T-helper 17 cell (primary cell): ENCODE results near the gene CYP8B1. TPM values are rescaled to one million over a fixed set of nuclear protein-coding genes. Genes with fewer than 3 reads are reported as not detected.

Source experiments
- ATAC-seq: fragments of 150-1000 bp; cut with Tn5 transposase; 2 replicates; pipeline ENCODE4 v1.10.0; 2021; ENCODE audit warnings: mild to moderate bottlenecking, moderate library complexity
- DNase-seq, 3 donors: peaks; one replicate each; pipeline versions ENCODE4 v3.0.0 to v3.0.0-alpha.2; 2020 to 2021
- H3K9me3 ChIP-seq: one replicate; pipeline ENCODE4 v1.7.0; 2013; ENCODE audit warnings: low read length, mild to moderate bottlenecking; ENCODE audit not compliant: control insufficient read depth, poor library complexity, severe bottlenecking
- H3K27ac Mint-ChIP-seq: one replicate; pipeline ENCODE4 v1.8.0; 2022; ENCODE audit warnings: mild to moderate bottlenecking, moderate library complexity, mixed read lengths
- H3K27me3 Mint-ChIP-seq: one replicate; pipeline ENCODE4 v1.8.0; 2022; ENCODE audit warnings: mixed read lengths
- H3K36me3 Mint-ChIP-seq: one replicate; pipeline ENCODE4 v1.8.0; 2022; ENCODE audit warnings: low read depth, mixed read lengths
- H3K4me1 Mint-ChIP-seq: one replicate; pipeline ENCODE4 v1.8.0; 2022; ENCODE audit warnings: mild to moderate bottlenecking, mixed read lengths
- H3K4me3 Mint-ChIP-seq: one replicate; pipeline ENCODE4 v1.8.0; 2022; ENCODE audit warnings: mild to moderate bottlenecking, moderate library complexity, mixed read lengths
- total RNA-seq, 4 donors: library from RNA in 2 of 4; stranded (reverse) in 2 of 4; gene quantifications; one replicate each; pipeline ENCODE4 v1.2.3 and lab custom pipeline; 2022 to 2026

The CYP8B1 gene
- total RNA-seq, 2 donors from 2014 or later: not detected

DNA sequence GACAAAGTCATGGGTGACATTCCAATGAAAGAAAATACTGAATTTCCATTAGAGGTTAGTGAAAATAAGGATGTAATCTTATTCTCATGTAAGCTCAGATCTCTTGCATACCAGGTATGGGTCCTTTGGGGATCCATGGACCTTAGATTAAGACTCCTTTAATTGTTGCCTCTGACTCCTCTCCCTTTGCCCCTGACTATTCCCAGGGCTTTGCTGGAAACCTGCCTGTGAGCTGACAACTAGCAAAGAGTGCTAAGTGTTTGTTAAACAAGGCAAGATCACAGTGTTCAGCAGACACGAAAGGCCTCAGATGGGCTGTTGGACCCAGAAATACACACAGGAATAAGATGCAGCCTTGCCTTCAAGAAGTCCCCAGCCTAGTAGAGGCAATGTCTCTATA lies 34.3 kb downstream of the CYP8B1 start:
- Mint-ChIP-seq H3K36me3 (peaks cover 4% of the 10 kb centered on the region), H3K27ac (no peak overlapping the region), H3K4me3 (no peak overlapping the region), H3K27me3 (peaks cover 22% of the 10 kb centered on the region), H3K4me1 (peaks cover 6% of the 10 kb centered on the region)
- no peaks in the 10 kb centered on the region for H3K9me3 ChIP-seq
- DNase-seq: no peak
- no peak for ATAC-seq

DNA sequence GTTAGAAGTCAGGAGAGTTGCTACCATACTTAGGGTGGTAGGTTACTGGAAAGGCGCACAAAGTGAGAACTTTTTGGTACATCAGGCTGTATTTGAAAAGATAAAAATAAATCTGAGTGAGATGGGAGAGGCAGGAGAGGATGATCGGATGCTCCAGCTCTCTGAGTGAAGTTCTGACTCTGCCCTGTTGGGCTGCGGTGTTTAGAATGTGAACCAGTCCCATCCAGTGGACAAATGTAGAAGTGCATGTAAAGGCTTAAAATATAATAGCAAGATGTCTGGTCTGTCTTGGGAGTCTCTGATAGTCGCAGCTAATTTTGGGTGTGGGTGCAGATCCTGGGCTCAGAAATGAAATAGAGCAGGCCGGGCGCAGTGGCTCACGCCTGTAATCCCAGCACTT lies 36.1 kb downstream of the CYP8B1 start:
- H3K4me3 Mint-ChIP-seq: no peak overlapping the region
- H3K27ac Mint-ChIP-seq: no peak overlapping the region
- no peak for DNase-seq

DNA sequence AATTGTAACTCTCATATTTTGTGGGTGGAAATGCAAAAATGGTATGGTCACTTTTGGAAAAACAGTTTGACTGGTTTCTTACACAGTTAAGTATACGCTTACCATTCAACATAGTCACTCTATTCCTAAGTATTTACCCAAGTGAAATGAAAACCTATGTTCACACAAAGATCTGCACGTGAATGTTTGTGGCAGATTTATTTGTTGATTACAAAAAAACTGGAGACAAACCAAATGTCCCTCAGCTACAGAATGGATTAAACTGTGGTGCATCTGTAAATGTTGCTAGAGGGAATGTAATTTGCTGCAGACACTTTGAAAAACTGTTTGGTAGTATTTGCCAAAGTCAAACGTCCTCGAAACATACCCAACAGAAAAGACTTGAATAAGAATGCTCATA lies 37.1 kb downstream of the CYP8B1 start:
- DNase-seq: no peak
- Mint-ChIP-seq H3K4me3 (no peak overlapping the region), H3K27ac (no peak overlapping the region), H3K4me1 (peaks cover 4% of the 10 kb centered on the region), H3K27me3 (peaks cover 21% of the 10 kb centered on the region), H3K36me3 (peaks cover 4% of the 10 kb centered on the region)
- H3K9me3 ChIP-seq: no peaks in the 10 kb centered on the region
- ATAC-seq: no peak

More for the DNA sequence above, 36.1 kb downstream of the CYP8B1 start:
- no peaks in the 10 kb centered on the region for H3K9me3 ChIP-seq
- H3K36me3 Mint-ChIP-seq: peaks cover 4% of the 10 kb centered on the region
- H3K27me3 Mint-ChIP-seq: peaks cover 28% of the 10 kb centered on the region
- peak; percentile 98 for ATAC-seq
- peaks cover 6% of the 10 kb centered on the region for H3K4me1 Mint-ChIP-seq

DNA sequence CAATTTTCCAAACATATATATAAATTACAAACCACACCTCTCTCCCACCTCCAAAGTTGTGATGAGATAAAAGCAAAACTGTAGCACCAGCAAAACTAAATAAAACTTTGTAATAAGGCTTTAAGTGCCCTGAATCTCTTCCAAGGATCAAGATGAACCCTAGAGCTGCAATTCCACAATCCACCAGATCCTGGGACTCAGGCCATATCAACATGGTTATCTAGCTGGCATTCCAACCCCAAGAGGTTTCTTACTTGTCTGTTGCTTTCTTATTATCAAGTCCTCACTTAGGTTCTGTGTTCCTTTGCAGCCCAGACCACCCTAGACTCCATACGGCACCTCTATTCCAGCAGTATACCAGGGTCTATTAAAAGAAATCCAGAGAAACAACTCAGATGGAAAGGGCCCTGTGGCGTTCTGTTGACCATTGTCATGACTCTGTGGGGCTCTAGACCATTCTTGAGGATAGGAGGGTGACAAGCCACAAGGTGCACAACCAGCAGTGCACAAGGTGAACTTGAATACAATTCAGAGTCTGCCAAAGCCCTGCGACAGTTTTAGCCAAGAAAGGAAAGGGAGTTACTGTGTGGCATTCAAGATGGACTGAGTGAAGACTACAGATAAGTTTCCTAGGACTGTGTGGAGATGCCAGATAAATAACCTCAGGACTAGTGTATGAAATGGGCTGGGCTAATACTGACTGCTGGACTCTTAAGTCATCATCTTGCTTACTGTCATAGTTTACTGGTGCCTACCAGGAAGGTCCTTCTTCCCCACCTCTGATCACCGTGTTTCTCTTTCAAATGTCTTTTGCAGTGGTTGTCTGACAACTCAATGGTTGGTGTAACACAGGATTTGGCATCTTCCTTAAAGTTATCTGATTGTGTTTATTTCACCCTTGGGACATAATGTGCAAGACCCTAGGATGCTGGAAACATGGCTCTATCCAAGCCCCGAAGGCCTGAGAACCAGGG lies 39.2 kb downstream of the CYP8B1 start:
- H3K4me3 Mint-ChIP-seq: no peak overlapping the region
- H3K27ac Mint-ChIP-seq: no peak overlapping the region
- ATAC-seq: no peak
- H3K9me3 ChIP-seq: no peaks in the 10 kb centered on the region
- peaks cover 7% of the 10 kb centered on the region for H3K4me1 Mint-ChIP-seq
- H3K27me3 Mint-ChIP-seq: peaks cover 15% of the 10 kb centered on the region
- DNase-seq: no peak
- H3K36me3 Mint-ChIP-seq: no peaks in the 10 kb centered on the region

DNA sequence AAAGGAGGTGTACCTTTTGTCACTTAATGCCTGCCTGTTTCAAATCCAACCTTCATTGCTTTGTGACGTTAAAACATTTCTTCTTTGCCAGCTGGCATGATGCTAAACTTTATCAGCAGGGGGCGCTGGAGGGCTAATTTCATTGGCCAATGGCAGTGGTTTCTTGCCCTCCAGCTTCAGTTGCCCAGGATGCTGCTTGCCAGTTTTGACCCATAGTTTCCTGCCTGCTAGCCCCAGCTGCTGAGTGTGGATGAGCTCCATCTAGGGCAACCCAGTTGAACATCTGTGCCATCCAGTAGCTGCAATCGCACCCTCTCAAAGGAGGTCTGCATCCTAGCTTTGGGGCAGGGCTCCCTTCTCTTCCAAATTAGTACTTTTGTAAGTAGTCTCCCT lies 44.4 kb downstream of the CYP8B1 start:
- peak overlapping the region; percentile 16 for H3K27ac Mint-ChIP-seq
- no peak overlapping the region for H3K4me3 Mint-ChIP-seq
- H3K9me3 ChIP-seq: no peaks in the 10 kb centered on the region
- DNase-seq: peak; percentile 42 to 70 (median 48)
- no peaks in the 10 kb centered on the region for H3K36me3 Mint-ChIP-seq
- peak; percentile 69 for ATAC-seq
- peaks cover 34% of the 10 kb centered on the region for H3K27me3 Mint-ChIP-seq
- peaks cover 3% of the 10 kb centered on the region for H3K4me1 Mint-ChIP-seq

DNA sequence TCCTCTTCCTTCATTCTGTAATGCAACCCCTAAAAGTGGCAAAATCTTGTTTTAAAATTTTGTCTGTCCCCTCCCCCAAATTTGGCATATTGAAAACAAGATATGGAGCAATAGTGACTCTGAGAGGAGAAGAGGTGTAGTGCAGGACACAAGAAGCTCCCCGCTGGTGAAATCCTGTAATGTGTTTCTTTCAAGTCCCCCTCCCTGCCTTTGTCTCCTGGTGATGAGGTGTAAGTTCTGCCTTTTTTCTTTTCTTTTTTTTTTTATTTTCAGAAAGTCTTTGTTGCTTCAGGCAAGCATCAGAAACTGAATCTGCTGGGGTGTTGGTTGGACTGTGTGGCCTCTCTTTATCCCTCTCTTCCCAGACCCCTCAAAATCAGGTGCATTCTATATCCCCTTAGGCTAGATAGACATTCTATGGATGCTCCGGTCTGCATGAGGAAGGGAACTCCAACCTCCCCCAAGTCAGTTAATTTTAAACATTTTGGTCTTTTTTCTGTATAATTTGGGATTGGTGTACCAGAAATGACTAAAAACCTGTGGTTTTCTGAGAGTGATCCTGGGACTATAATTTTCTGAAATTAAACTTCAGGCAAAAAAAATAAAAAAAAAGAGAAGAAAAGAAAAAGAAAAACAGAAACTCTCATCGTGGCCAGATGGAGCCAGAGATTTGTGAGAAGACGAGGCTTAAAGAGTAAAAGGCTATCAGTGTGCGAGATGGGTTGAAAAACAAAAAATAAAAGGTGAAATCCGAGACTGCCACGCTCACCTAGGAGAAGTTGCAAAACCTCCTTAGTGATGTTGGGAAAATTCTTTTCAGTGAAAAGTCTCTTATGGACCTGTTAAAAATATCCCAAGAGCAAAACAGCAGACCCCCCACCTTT lies 45.0 kb downstream of the CYP8B1 start:
- H3K36me3 Mint-ChIP-seq: peaks cover 3% of the 10 kb centered on the region
- no peak overlapping the region for H3K27ac Mint-ChIP-seq
- peaks cover 3% of the 10 kb centered on the region for H3K4me1 Mint-ChIP-seq
- no peak for ATAC-seq
- H3K4me3 Mint-ChIP-seq: no peak overlapping the region
- peaks cover 38% of the 10 kb centered on the region for H3K27me3 Mint-ChIP-seq
- no peaks in the 10 kb centered on the region for H3K9me3 ChIP-seq
- DNase-seq: no peak

DNA sequence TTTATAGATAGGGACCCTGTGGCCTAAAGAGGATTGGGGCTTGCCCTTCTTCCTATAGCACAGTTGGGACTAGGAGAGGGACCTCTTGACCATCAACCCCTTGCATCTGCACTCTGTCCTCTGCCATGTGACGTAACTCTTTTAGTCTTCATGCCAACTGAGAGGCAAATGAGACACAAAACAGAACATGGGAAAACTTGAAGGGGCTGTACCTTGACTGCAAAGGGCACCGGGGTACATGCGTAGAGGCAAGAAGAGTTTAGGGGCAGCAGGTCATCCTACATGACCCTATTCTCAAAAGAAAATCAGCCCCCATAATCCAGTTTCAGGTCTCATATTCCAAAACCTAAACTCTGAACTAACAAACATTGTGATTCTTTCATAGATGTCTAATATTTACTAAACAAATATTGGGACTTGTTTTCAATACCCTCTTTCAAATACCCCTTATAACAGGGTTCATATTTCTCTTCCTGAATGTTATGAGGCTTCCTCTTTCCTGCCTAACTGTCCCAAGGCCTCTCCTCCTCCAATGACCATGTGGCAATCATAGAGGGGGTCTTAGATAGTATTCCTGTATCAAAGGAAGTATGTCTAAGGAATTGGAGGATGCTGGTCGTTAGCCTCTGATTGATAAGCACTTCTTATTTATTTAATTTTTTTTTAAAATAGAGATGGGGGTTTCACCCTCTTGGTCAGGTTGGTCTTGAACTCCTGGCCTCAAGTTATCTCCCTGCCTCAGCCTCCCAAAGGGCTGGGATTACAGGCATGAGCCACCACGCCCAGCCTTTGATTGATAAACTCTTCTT lies 45.8 kb downstream of the CYP8B1 start:
- H3K27ac Mint-ChIP-seq: no peak overlapping the region
- no peak overlapping the region for H3K4me3 Mint-ChIP-seq
- peaks cover 3% of the 10 kb centered on the region for H3K4me1 Mint-ChIP-seq
- no peak for DNase-seq
- no peaks in the 10 kb centered on the region for H3K9me3 ChIP-seq
- ATAC-seq: no peak
- H3K36me3 Mint-ChIP-seq: peaks cover 3% of the 10 kb centered on the region
- peaks cover 39% of the 10 kb centered on the region for H3K27me3 Mint-ChIP-seq

DNA sequence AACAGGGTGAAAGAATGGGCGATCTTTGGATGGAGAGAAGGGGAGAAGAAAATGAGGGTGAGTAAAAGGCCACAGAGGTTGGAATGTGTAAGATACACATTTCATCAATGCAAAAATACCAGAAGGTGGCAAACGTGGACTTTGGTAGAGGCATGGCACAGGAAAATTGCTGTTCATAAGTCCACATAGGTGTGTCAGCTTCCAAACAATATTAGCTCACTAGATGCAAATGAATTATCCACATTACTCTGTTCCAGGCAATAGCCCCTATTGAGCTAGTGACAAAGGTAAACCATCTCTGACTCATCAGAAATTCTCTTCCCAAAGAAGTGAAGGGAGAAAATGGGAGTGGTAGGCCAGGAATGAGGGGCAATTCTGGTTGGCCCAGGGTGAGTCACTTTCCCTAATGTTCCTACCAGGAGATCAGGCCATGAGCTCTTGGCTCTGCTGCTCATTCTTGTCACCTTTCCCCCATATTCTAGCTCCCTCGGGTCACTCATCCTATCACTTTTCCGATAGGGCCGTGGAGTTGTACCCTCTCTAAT lies 46.5 kb downstream of the CYP8B1 start:
- H3K36me3 Mint-ChIP-seq: peaks cover 3% of the 10 kb centered on the region
- H3K4me1 Mint-ChIP-seq: peaks cover 3% of the 10 kb centered on the region
- DNase-seq (no peak), ATAC-seq (no peak)
- peaks cover 44% of the 10 kb centered on the region for H3K27me3 Mint-ChIP-seq
- no peak overlapping the region for H3K4me3 Mint-ChIP-seq
- no peak overlapping the region for H3K27ac Mint-ChIP-seq
- H3K9me3 ChIP-seq: no peaks in the 10 kb centered on the region

DNA sequence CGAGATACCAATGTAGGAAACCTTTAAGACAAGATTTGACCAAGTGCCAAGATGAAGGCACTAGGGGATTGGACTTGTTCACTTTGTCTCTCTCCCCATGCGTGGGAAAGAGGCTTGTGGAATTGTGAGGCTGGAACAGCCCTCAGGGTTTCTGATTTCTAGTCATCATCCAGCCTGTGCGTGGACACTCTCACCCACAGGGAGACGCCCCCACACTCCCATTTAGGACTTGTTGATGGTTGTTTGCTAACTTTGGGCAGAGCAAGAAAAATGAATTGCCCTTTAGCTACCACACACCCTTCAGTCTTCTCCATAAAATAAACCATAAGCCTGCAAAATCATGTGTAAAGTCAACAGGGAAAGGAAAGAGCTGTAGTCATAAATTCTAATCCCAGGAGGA lies 48.0 kb downstream of the CYP8B1 start:
- ATAC-seq: no peak
- H3K4me3 Mint-ChIP-seq: no peak overlapping the region
- DNase-seq: no peak
- H3K36me3 Mint-ChIP-seq: peaks cover 3% of the 10 kb centered on the region
- H3K9me3 ChIP-seq: no peaks in the 10 kb centered on the region
- peaks cover 5% of the 10 kb centered on the region for H3K4me1 Mint-ChIP-seq
- H3K27me3 Mint-ChIP-seq: peaks cover 51% of the 10 kb centered on the region
- no peak overlapping the region for H3K27ac Mint-ChIP-seq

DNA sequence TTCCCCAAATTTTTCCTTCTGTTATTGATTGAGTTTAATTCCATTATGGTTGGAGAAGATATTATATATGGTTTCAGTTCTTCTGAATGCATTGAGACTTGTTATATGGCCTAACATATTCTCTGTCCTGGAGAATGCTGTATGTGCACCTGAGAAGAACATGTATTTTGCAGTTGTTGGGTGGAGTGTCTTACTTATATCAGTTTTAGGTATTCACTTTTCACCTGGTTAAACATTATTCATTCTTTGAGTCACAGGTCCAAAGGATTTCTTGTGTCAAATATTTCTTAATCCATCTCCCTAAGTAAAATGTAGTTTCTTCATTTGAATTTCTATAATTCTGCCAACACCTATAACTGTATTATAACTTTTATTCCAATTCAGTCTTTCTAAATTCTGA lies 48.7 kb downstream of the CYP8B1 start:
- DNase-seq: no peak
- Mint-ChIP-seq H3K4me1 (peaks cover 5% of the 10 kb centered on the region), H3K36me3 (peaks cover 3% of the 10 kb centered on the region)

DNA sequence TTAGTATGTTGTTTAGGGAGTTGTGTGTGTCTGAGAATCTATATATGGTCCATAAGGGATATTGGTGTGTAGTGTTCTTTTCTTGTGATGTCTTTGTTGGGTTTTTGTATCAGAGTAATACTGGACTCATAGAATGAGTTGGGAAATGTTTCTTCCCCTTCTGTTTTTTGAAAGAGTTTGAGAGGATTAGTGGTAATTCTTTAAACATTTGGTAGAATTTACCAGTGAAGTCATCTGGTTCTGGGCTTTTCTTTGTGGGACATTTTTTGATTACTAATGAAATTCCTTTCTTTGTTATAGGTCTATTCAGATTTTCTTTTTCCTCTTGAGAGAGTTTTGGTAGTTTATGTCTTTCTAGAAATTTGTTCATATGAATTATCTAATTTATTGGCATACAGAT lies 49.5 kb downstream of the CYP8B1 start:
- no peak for DNase-seq
- H3K9me3 ChIP-seq: no peaks in the 10 kb centered on the region
- Mint-ChIP-seq H3K27ac (no peak overlapping the region), H3K27me3 (peaks cover 56% of the 10 kb centered on the region), H3K36me3 (peaks cover 3% of the 10 kb centered on the region), H3K4me3 (no peak overlapping the region), H3K4me1 (peaks cover 2% of the 10 kb centered on the region)
- ATAC-seq: no peak

More for the DNA sequence above, 48.7 kb downstream of the CYP8B1 start:
- H3K27me3 Mint-ChIP-seq: peaks cover 53% of the 10 kb centered on the region
- H3K9me3 ChIP-seq: no peaks in the 10 kb centered on the region
- no peak overlapping the region for H3K4me3 Mint-ChIP-seq
- ATAC-seq: no peak
- no peak overlapping the region for H3K27ac Mint-ChIP-seq

DNA sequence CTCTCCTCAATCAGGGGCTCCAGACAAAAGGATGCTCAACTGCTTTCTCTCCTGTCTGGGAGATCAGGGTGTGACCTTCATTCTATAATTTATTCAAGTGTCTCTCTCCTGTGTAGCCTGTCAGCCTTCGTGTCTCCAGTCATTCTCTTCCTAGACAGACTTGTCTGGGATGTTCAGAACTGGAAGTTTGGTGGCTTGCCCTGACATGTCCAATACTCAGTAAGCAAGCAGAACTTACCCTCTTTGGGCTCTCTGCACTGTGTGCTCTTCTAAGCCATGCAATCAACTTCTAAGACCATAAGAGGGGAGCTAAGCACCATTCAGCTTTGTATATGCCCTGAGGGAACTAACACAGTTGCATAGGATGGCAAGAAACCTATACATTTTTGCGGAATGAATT lies 52.3 kb downstream of the CYP8B1 start:
- ATAC-seq (no peak), DNase-seq (no peak)
- no peaks in the 10 kb centered on the region for H3K9me3 ChIP-seq
- Mint-ChIP-seq H3K4me3 (no peak overlapping the region), H3K36me3 (peaks cover 3% of the 10 kb centered on the region), H3K27ac (peak overlapping the region; percentile 6), H3K27me3 (peaks cover 55% of the 10 kb centered on the region), H3K4me1 (peaks cover 4% of the 10 kb centered on the region)
